Liver (tissue), 3 donors: ENCODE measurements around the gene JMJD1C.

Source experiments
- GABPA ChIP-seq, 2 donors: IDR thresholded peaks in 1 of 2; conservative IDR thresholded peaks in 1 of 2; 2 replicates each; pipeline ENCODE4 v1.6.1; 2016; ENCODE audit warnings: antibody characterized with exemption in 2 of 2, mild to moderate bottlenecking in 1 of 2, moderate library complexity in 1 of 2
- HNF4A ChIP-seq, 2 donors: conservative IDR thresholded peaks; 2 replicates each; pipeline ENCODE4 v1.6.1; 2016; ENCODE audit warnings: antibody characterized with exemption in 2 of 2, mild to moderate bottlenecking in 2 of 2
- JUND ChIP-seq, 2 donors: IDR thresholded peaks; 2 replicates each; pipeline ENCODE4 v1.6.1; 2016; ENCODE audit warnings: antibody characterized with exemption in 2 of 2
- MAX ChIP-seq: IDR thresholded peaks from 2 replicates; pipeline ENCODE4 v1.6.1; 2016; ENCODE audit warnings: antibody characterized with exemption
- NR2F2 ChIP-seq: IDR thresholded peaks from 2 replicates; pipeline ENCODE4 v1.6.1; 2016; ENCODE audit warnings: antibody characterized with exemption
- RAD21 ChIP-seq, 2 donors: IDR thresholded peaks; 2 replicates each; pipeline ENCODE4 v1.6.1; 2016; ENCODE audit warnings: antibody characterized with exemption in 2 of 2, mild to moderate bottlenecking in 2 of 2
- REST ChIP-seq: IDR thresholded peaks from 2 replicates; pipeline ENCODE4 v1.6.1; 2016; ENCODE audit warnings: antibody characterized with exemption, mild to moderate bottlenecking
- RXRA ChIP-seq, 2 donors: IDR thresholded peaks; 2 replicates each; pipeline ENCODE4 v1.6.1; 2017 to 2018; ENCODE audit warnings: antibody characterized with exemption in 2 of 2, mild to moderate bottlenecking in 1 of 2
- SP1 ChIP-seq: IDR thresholded peaks from 2 replicates; pipeline ENCODE4 v1.6.1; 2018; ENCODE audit warnings: antibody characterized with exemption, mild to moderate bottlenecking
- TAF1 ChIP-seq: conservative IDR thresholded peaks from 2 replicates; pipeline ENCODE4 v1.6.1; 2016; ENCODE audit warnings: antibody characterized with exemption, mild to moderate bottlenecking
- YY1 ChIP-seq: IDR thresholded peaks from 2 replicates; pipeline ENCODE4 v1.6.1; 2016; ENCODE audit warnings: antibody characterized with exemption, mild to moderate bottlenecking
- ZBTB33 ChIP-seq: IDR thresholded peaks from 2 replicates; pipeline ENCODE4 v1.6.1; 2016; ENCODE audit warnings: antibody characterized with exemption
- TF ChIP-seq, protein P1 (sequence below): fragments of 150-350 bp; IDR thresholded peaks from 2 replicates; pipeline ENCODE4 v1.5.1; 2017; ENCODE audit warnings: improper control_type of control experiment, low read depth, low read length; ENCODE audit not compliant: missing input control
- TF ChIP-seq, protein P2 (sequence below): IDR thresholded peaks from 2 replicates; pipeline ENCODE4 v1.6.1; 2016; ENCODE audit warnings: antibody characterized with exemption
- donor health status: healthy.
- donor health status: healthy.

DNA sequence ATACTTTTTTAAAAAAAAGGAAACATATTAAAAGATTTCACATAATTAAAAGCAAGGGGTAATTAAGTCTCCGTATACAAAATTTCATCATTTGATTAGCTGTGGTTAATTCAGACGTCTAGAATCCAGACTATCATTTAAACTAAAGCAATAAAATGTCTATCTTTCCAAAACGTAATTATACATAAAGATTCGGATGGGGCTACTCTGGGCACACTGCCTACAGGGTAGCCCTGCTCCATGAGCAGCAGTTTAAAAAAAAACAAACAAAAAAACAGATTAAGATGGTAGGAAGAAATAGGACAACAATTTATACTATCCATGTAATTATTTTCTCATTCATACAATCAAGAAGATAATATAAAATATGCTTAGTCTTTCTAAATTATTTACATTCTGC, 236.6 kb downstream of the JMJD1C start:
- TF ChIP-seq YY1 = no peak
- TF ChIP-seq, protein P1, sequence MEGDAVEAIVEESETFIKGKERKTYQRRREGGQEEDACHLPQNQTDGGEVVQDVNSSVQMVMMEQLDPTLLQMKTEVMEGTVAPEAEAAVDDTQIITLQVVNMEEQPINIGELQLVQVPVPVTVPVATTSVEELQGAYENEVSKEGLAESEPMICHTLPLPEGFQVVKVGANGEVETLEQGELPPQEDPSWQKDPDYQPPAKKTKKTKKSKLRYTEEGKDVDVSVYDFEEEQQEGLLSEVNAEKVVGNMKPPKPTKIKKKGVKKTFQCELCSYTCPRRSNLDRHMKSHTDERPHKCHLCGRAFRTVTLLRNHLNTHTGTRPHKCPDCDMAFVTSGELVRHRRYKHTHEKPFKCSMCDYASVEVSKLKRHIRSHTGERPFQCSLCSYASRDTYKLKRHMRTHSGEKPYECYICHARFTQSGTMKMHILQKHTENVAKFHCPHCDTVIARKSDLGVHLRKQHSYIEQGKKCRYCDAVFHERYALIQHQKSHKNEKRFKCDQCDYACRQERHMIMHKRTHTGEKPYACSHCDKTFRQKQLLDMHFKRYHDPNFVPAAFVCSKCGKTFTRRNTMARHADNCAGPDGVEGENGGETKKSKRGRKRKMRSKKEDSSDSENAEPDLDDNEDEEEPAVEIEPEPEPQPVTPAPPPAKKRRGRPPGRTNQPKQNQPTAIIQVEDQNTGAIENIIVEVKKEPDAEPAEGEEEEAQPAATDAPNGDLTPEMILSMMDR = no peak
- no peak for TF ChIP-seq REST
- TF ChIP-seq, protein P2, sequence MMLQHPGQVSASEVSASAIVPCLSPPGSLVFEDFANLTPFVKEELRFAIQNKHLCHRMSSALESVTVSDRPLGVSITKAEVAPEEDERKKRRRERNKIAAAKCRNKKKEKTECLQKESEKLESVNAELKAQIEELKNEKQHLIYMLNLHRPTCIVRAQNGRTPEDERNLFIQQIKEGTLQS = no peak
- TF ChIP-seq RXRA (IDR thresholded peaks at IDR 0.05) = no peak
- TF ChIP-seq MAX = no peak
- no peak for TF ChIP-seq JUND (IDR thresholded peaks at IDR 0.05)
- no peak for TF ChIP-seq TAF1
- TF ChIP-seq RAD21 (IDR thresholded peaks at IDR 0.05) = no peak
- no peak for TF ChIP-seq SP1
- no peak for TF ChIP-seq NR2F2
- TF ChIP-seq GABPA (IDR thresholded peaks at IDR 0.05 in 1 of 2, conservative IDR thresholded peaks at IDR 0.05 in 1 of 2) = no peak
- no peak for TF ChIP-seq HNF4A (conservative IDR thresholded peaks at IDR 0.05)
- TF ChIP-seq ZBTB33 = no peak
